Activated naive CD4-positive, alpha-beta T cell treated with anti-CD3 and anti-CD28 coated beads, Interleukin-2, amount 50 U/mL, for 16 hours (primary cell): ENCODE data around the gene SPOCK3.
"Not testable (repeated sequence)": the region's sequence is repeated elsewhere in the genome, so short reads cannot be mapped to it uniquely, and the experiment has no call there.

Experiments
- DNase-seq: peaks from one replicate; pipeline ENCODE4 v3.0.0-alpha.2; 2020

The SPOCK3 gene

GRCh38 chr4:166924424-166924823, 309.9 kb downstream of the SPOCK3 start:
- no peak for DNase-seq

GRCh38 chr4:166913926-166914325, 320.4 kb downstream of the SPOCK3 start:
- no peak for DNase-seq

GRCh38 chr4:166903408-166903807, 330.9 kb downstream of the SPOCK3 start:
- no peak for DNase-seq

- DNase-seq = no peak
Measured at GRCh38 chr4:166902941-166903340, 331.4 kb downstream of the SPOCK3 start.

- DNase-seq = no peak
Measured at GRCh38 chr4:166896254-166896653, 338.0 kb downstream of the SPOCK3 start.

- no peak for DNase-seq
Measured at GRCh38 chr4:166895771-166896170, 338.5 kb downstream of the SPOCK3 start.

GRCh38 chr4:166887457-166887856, 346.8 kb downstream of the SPOCK3 start:
- no peak for DNase-seq

GRCh38 chr4:166886718-166887117, 347.6 kb downstream of the SPOCK3 start:
- no peak for DNase-seq

GRCh38 chr4:166882221-166882620, 352.1 kb downstream of the SPOCK3 start:
- no peak for DNase-seq

GRCh38 chr4:166875821-166876220, 358.5 kb downstream of the SPOCK3 start:
- DNase-seq = no peak

- DNase-seq = no peak
Measured at GRCh38 chr4:166862032-166862431, 372.3 kb downstream of the SPOCK3 start.

- not testable (repeated sequence) for DNase-seq
Measured at GRCh38 chr4:166850398-166850797, 383.9 kb downstream of the SPOCK3 start.

GRCh38 chr4:166846939-166847338, 387.4 kb downstream of the SPOCK3 start:
- DNase-seq = no peak

- DNase-seq = no peak
Measured at GRCh38 chr4:166842795-166843261, 391.5 kb downstream of the SPOCK3 start.

- no peak for DNase-seq
Measured at GRCh38 chr4:166839615-166840251, 394.6 kb downstream of the SPOCK3 start.

GRCh38 chr4:166838975-166839614, 395.2 kb downstream of the SPOCK3 start:
- DNase-seq = no peak

- DNase-seq = no peak
Measured at GRCh38 chr4:166836865-166837264, 397.4 kb downstream of the SPOCK3 start.

- DNase-seq = no peak
Measured at GRCh38 chr4:166827629-166828028, 406.7 kb downstream of the SPOCK3 start.

GRCh38 chr4:166827167-166827566, 407.1 kb downstream of the SPOCK3 start:
- DNase-seq = no peak

- DNase-seq = no peak
Measured at GRCh38 chr4:166823848-166824247, 410.4 kb downstream of the SPOCK3 start.

- DNase-seq = no peak
Measured at GRCh38 chr4:166823126-166823525, 411.2 kb downstream of the SPOCK3 start.

- no peak for DNase-seq
Measured at GRCh38 chr4:166822386-166822785, 411.9 kb downstream of the SPOCK3 start.

GRCh38 chr4:166816890-166817289, 417.4 kb downstream of the SPOCK3 start:
- no peak for DNase-seq

- DNase-seq = no peak
Measured at GRCh38 chr4:166808380-166808779, 425.9 kb downstream of the SPOCK3 start.

- DNase-seq = no peak
Measured at GRCh38 chr4:166802346-166802745, 431.9 kb downstream of the SPOCK3 start.
